Body of pancreas (tissue), 4 donors: ENCODE data around the gene PDGFA.

Source experiments
- POLR2A ChIP-seq, 3 donors: fragments of 450-650 bp; IDR thresholded peaks; one replicate each; pipeline ENCODE4 v1.6.1; 2016; ENCODE audit warnings: antibody characterized with exemption in 3 of 3, mild to moderate bottlenecking in 2 of 3
- TF ChIP-seq, protein P1 (sequence below), 7 experiments: fragments of 450-650 bp in 4 of 7; fragments of 200-600 bp in 3 of 7; sonication (generic) in 3 of 7; IDR thresholded peaks; one replicate each; pipeline ENCODE4 v1.5.1; 2016 to 2019; ENCODE audit warnings: antibody characterized with exemption in 7 of 7

DNA sequence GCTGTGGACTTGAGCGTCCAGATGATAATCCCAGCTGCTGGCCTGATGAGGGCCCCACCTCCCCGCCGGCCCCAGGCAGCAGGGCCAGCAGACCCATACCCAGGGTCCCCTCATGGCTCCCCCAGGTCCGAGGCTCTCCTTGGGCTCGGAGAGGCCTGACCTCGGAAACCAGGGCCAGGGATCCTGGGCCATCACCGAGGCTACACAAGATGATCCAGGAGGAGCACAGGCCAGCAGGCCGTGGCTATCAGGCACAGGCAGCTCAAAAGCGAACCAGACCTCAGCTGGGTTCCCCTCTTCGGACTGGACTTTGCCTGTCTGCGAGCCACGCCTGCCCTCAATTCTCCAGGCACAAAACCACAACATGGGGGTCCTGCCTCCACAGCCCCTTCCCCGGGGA lies 17.4 kb downstream of the PDGFA start:
- TF ChIP-seq, protein P1, sequence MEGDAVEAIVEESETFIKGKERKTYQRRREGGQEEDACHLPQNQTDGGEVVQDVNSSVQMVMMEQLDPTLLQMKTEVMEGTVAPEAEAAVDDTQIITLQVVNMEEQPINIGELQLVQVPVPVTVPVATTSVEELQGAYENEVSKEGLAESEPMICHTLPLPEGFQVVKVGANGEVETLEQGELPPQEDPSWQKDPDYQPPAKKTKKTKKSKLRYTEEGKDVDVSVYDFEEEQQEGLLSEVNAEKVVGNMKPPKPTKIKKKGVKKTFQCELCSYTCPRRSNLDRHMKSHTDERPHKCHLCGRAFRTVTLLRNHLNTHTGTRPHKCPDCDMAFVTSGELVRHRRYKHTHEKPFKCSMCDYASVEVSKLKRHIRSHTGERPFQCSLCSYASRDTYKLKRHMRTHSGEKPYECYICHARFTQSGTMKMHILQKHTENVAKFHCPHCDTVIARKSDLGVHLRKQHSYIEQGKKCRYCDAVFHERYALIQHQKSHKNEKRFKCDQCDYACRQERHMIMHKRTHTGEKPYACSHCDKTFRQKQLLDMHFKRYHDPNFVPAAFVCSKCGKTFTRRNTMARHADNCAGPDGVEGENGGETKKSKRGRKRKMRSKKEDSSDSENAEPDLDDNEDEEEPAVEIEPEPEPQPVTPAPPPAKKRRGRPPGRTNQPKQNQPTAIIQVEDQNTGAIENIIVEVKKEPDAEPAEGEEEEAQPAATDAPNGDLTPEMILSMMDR (IDR thresholded peaks at IDR 0.05), result no peak
- TF ChIP-seq POLR2A (IDR thresholded peaks at IDR 0.05), result no peak
